A549 treated with RU486 at 1 μM for 4 hours (cell line): ENCODE data around the gene SNRNP35. TPM values are rescaled to one million over a fixed set of nuclear protein-coding genes. Genes with fewer than 3 reads are reported as not detected.

ENCODE experiments used
- total RNA-seq: library from RNA; stranded (reverse); fragments of 200-300 nt; extraction: Qiagen RNA extraction; gene quantifications from 5 replicates; pipeline ENCODE4 v1.2.3, GENCODE V29; 2022; ENCODE audit warnings: low read depth

The SNRNP35 gene
- total RNA-seq = 19.1 to 23.0 TPM (median 19.7 TPM) in 5 replicates

GRCh38 chr12:123457980-123458779 lies at the start of gene SNRNP35:
Gene SNRNP35 (plus strand): TSS chr12:123458139. CDS start chr12:123465541, 7,402 bp downstream.

GRCh38 chr12:123436017-123436964 lies 21.6 kb upstream of the SNRNP35 start, which contains the start of gene RILPL2:
Gene RILPL2 (minus strand): TSS chr12:123436684. CDS start chr12:123436420, 264 bp downstream.

Other genes with a start within 250 kb of the SNRNP35 start
- gene MPHOSPH9, start 225.0 kb upstream of the SNRNP35 start, total RNA-seq = 19.3 to 27.6 TPM (median 20.5 TPM) in 5 replicates
- gene MTRFR, start 224.7 kb upstream of the SNRNP35 start, total RNA-seq = 13.9 to 21.5 TPM (median 16.6 TPM) in 5 replicates
- gene CDK2AP1, start 186.3 kb upstream of the SNRNP35 start, total RNA-seq = 97.7 to 187 TPM (median 163 TPM) in 5 replicates
- 15.7 to 27.7 TPM (median 25.3 TPM) in 5 replicates for gene SBNO1, start 93.3 kb upstream of the SNRNP35 start, total RNA-seq
- gene KMT5A, start 74.0 kb upstream of the SNRNP35 start, total RNA-seq = 48.6 to 55.5 TPM (median 53.9 TPM) in 5 replicates
- 1.5 to 1.7 TPM (median 1.7 TPM) in 5 replicates for gene RILPL2, start 21.5 kb upstream of the SNRNP35 start, total RNA-seq
- gene RILPL1, start 75.6 kb downstream of the SNRNP35 start, total RNA-seq = 8.6 to 14.3 TPM (median 14.2 TPM) in 5 replicates
- gene TMED2, start 126.4 kb downstream of the SNRNP35 start, total RNA-seq = 158 to 198 TPM (median 188 TPM) in 5 replicates
- gene DDX55, start 144.0 kb downstream of the SNRNP35 start, total RNA-seq = 28.9 to 35.1 TPM (median 32.5 TPM) in 5 replicates
- 31.7 to 36.2 TPM (median 34.1 TPM) in 5 replicates for gene EIF2B1, start 175.5 kb downstream of the SNRNP35 start, total RNA-seq
- 19.1 to 40.4 TPM (median 27.0 TPM) in 5 replicates for gene GTF2H3, start 175.7 kb downstream of the SNRNP35 start, total RNA-seq
- gene TCTN2, start 213.0 kb downstream of the SNRNP35 start, total RNA-seq = 11.5 to 14.5 TPM (median 12.9 TPM) in 5 replicates